GM21381 (cell line): Measurements from ENCODE around the gene CBR4.
A peak's percentile ranks its signal among the peaks of the same experiment; 100 is the strongest.
"Not testable (repeated sequence)": the region's sequence is repeated elsewhere in the genome, so short reads cannot be mapped to it uniquely, and the experiment has no call there.

Experiments used
- ATAC-seq: cut with Tn5 transposase; IDR thresholded peaks from one replicate; pipeline ENCODE4 v1.9.1; 2021; ENCODE audit warnings: mild to moderate bottlenecking, moderate library complexity; ENCODE audit not compliant: unreplicated experiment

The CBR4 gene

GRCh38 chr4:168995537-168996295, 14.3 kb downstream of the CBR4 start:
- no peak for ATAC-seq

GRCh38 chr4:168994958-168995357, 15.1 kb downstream of the CBR4 start:
- ATAC-seq, result no peak

GRCh38 chr4:168993714-168994510, 16.1 kb downstream of the CBR4 start:
- ATAC-seq, result no peak

GRCh38 chr4:168992952-168993482, 17.0 kb downstream of the CBR4 start:
- ATAC-seq, result not testable (repeated sequence)

GRCh38 chr4:168981942-168982341, 28.1 kb downstream of the CBR4 start:
- no peak for ATAC-seq

- ATAC-seq, result no peak
Observed at GRCh38 chr4:168981460-168981859, 28.6 kb downstream of the CBR4 start.

GRCh38 chr4:168979338-168979737, 30.7 kb downstream of the CBR4 start:
- ATAC-seq, result no peak

GRCh38 chr4:168978001-168978700, 31.9 kb downstream of the CBR4 start:
- no peak for ATAC-seq

GRCh38 chr4:168972596-168972995, 37.5 kb downstream of the CBR4 start:
- ATAC-seq, result no peak

- ATAC-seq, result no peak
Observed at GRCh38 chr4:168960716-168961115, 49.3 kb downstream of the CBR4 start.

GRCh38 chr4:168955674-168956073, 54.4 kb downstream of the CBR4 start:
- ATAC-seq, result no peak

- ATAC-seq, result not testable (repeated sequence)
Observed at GRCh38 chr4:168952821-168953246, 57.2 kb downstream of the CBR4 start.

GRCh38 chr4:168945291-168945690, 64.8 kb downstream of the CBR4 start:
- ATAC-seq, result no peak

GRCh38 chr4:168942985-168943384, 67.1 kb downstream of the CBR4 start:
- peak; percentile 58 for ATAC-seq
